ENCODE results near the gene NPR3. TPM values are rescaled to one million over a fixed set of nuclear protein-coding genes. Genes with fewer than 3 reads are reported as not detected.

NPR3 gene
- total RNA-seq, 6 experiments from 2014 or later = 23.8 to 56.3 (median 25.5) TPM

GRCh38 chr5:32686799-32687498 is 24.2 kb upstream of the NPR3 start:
- Mint-ChIP-seq H3K9me3 (peaks cover 35% of the 10 kb centered on the region), H3K4me1 (ENCODE audit: low read depth) (peaks cover 41% of the 10 kb centered on the region), H3K27ac (no peak overlapping the region), H3K4me3 (no peak overlapping the region; the same call in 1 of the 2 replicates), H3K36me3 (ENCODE audit: low read depth) (peaks cover 32% of the 10 kb centered on the region), H3K27me3 (ENCODE audit: insufficient read depth) (peaks cover 3% of the 10 kb centered on the region; the same call in 1 of the 2 replicates)
- DNase-seq = no peak
- TF ChIP-seq CTCF (IDR thresholded peaks at IDR 0.05) = no peak

- Mint-ChIP-seq H3K4me1 (ENCODE audit: low read depth) (peaks cover 46% of the 10 kb centered on the region), H3K27me3 (ENCODE audit: insufficient read depth) (peaks cover 3% of the 10 kb centered on the region; the same call in 1 of the 2 replicates), H3K9me3 (peaks cover 35% of the 10 kb centered on the region), H3K27ac (no peak overlapping the region), H3K4me3 (no peak overlapping the region), H3K36me3 (ENCODE audit: low read depth) (peaks cover 32% of the 10 kb centered on the region)
- no peak for DNase-seq
- no peak for TF ChIP-seq CTCF (IDR thresholded peaks at IDR 0.05)
Observed at GRCh38 chr5:32687499-32687831, 23.7 kb upstream of the NPR3 start.

- peaks cover 13% of the 10 kb centered on the region for H3K9me3 Mint-ChIP-seq
- peaks cover 3% of the 10 kb centered on the region; the same call in 1 of the 2 replicates for H3K27me3 Mint-ChIP-seq (ENCODE audit: insufficient read depth)
- H3K4me1 Mint-ChIP-seq (ENCODE audit: low read depth) = peaks cover 64% of the 10 kb centered on the region
- H3K4me3 Mint-ChIP-seq = no peak overlapping the region
- H3K27ac Mint-ChIP-seq = no peak overlapping the region
- DNase-seq = no peak
- H3K36me3 Mint-ChIP-seq (ENCODE audit: low read depth) = peaks cover 13% of the 10 kb centered on the region
- TF ChIP-seq CTCF (IDR thresholded peaks at IDR 0.05) = peak; percentile 62
Observed at GRCh38 chr5:32690153-32690552, 21.0 kb upstream of the NPR3 start.

DNA sequence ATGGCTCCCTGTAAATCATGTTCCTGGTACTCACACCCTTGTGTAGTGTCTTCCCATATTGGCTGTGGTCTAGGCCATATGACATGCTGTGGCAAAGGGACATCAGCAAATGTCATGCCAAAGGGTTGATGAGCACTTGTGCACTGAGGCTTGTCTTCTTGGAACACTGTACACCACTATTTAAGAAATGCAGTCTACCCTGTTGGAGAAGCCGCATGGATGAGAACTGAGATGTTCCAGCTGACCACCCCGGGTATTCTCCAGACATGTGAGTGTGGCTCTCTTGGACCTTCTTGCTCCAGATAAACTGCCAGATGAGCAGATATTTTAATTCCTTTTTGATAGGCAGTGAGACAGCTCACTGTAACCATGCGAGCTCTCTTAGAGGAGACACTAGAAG is 20.5 kb upstream of the NPR3 start:
- peaks cover 3% of the 10 kb centered on the region; the same call in 1 of the 2 replicates for H3K27me3 Mint-ChIP-seq (ENCODE audit: insufficient read depth)
- peaks cover 11% of the 10 kb centered on the region for H3K36me3 Mint-ChIP-seq (ENCODE audit: low read depth)
- no peak overlapping the region; the same call in 1 of the 2 replicates for H3K27ac Mint-ChIP-seq
- H3K4me3 Mint-ChIP-seq = no peak overlapping the region
- H3K4me1 Mint-ChIP-seq (ENCODE audit: low read depth) = peaks cover 64% of the 10 kb centered on the region
- H3K9me3 Mint-ChIP-seq = peaks cover 11% of the 10 kb centered on the region
- DNase-seq = no peak
- TF ChIP-seq CTCF (IDR thresholded peaks at IDR 0.05) = no peak

DNA sequence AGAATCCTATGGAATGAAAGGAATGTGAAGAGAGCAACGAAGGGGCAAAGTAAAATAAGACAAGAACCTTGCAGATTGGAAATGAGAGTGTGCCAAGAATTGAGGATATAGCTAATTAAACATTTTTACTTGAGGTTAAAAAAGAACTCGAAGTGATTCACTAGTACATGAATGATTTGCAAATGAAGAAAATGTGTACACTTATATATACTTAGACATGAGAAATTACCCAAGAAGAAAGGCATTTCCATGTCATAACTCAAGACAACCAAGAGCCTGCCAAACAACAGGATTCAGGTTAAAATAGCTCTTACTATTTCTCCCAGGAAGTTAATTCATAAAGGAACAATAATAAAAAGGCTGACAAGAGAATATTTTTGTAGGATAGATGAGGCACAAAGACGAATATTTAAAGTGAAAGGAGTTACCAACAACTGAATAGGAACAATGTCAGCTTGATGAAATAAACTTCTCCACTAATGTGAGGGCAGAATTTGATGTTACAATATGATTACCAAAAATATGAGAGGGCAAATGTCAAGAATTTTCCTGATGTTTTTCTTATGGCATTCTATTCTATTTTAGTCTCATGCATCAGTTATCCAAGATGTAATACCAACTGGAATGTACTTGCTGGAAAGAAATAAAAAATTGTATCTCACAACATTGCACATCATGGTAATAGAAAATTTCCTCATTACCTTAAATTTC is 18.9 kb upstream of the NPR3 start:
- TF ChIP-seq CTCF (IDR thresholded peaks at IDR 0.05) = no peak
- Mint-ChIP-seq H3K9me3 (peaks cover 14% of the 10 kb centered on the region), H3K27me3 (ENCODE audit: insufficient read depth) (peaks cover 3% of the 10 kb centered on the region; the same call in 1 of the 2 replicates), H3K27ac (peak overlapping the region; percentile 93), H3K36me3 (ENCODE audit: low read depth) (peaks cover 9% of the 10 kb centered on the region; the same call in 1 of the 2 replicates), H3K4me3 (peak overlapping the region; percentile 76), H3K4me1 (ENCODE audit: low read depth) (peaks cover 55% of the 10 kb centered on the region)
- DNase-seq = peak; percentile 77

Data from HFFc6 (cell line).